ENCODE data around the gene ZHX3. TPM values are rescaled to one million over a fixed set of nuclear protein-coding genes. Genes with fewer than 3 reads are reported as not detected.
A peak's percentile ranks its signal among the peaks of the same experiment; 100 is the strongest.

ZHX3 gene
- total and polyA plus RNA-seq, 2 of the 4 experiments (the other 2 are of a cell fraction) = 25.0 to 28.0 TPM

GRCh38 chr20:41222296-41222695 is 95.2 kb downstream of the ZHX3 start:
- in situ Hi-C loops (cut with MboI; ENCODE audit: low sequenced_read_pairs) (no loop called here), intact Hi-C loops (cut with micrococcal nuclease) (loop anchor here (2.0 kb wide), 1 partner anchor 45 kb away; no protein-coding TSS in a partner anchor), dilution Hi-C loops (cut with HindIII; ENCODE audit: low sequenced_read_pairs, unreplicated experiment) (no loop called here)
- Histone ChIP-seq H3K4me3 (ENCODE audit: insufficient read depth, low read depth, low read length) (no peak overlapping the region), H3K4ac (ENCODE audit: low read depth, low read length) (no peak overlapping the region), H2AFZ (replicated peaks; ENCODE audit: low read length, poor library complexity) (no peak overlapping the region), H3K36me3 (ENCODE audit: control insufficient read depth, insufficient read depth, low read length) (no peaks in the 10 kb centered on the region), H2BK5ac (ENCODE audit: low read depth, low read length, poor library complexity, severe bottlenecking) (no peak overlapping the region), H3K4me2 (ENCODE audit: low read depth, low read length) (peak overlapping the region; percentile 69), H3K27ac (ENCODE audit: insufficient read depth, low read length) (peak overlapping the region; percentile 12; the same call in 1 of the 2 replicates), H3K14ac (replicated peaks; ENCODE audit: low read depth, low read length) (no peak overlapping the region), H3K23ac (ENCODE audit: low read depth, low read length) (no peak overlapping the region), H2BK15ac (ENCODE audit: low read depth, low read length) (no peak overlapping the region), H4K5ac (ENCODE audit: low read depth, low read length) (no peak overlapping the region), H2AK5ac (ENCODE audit: low read depth, low read length) (no peak overlapping the region), H4K91ac (ENCODE audit: insufficient read depth, low read depth, low read length) (no peak overlapping the region), H3K18ac (ENCODE audit: low read depth, low read length) (peak overlapping the region; percentile 54; the same call in 1 of the 2 replicates), H3K56ac (ENCODE audit: extremely low read depth, insufficient read depth, low read length) (no peak overlapping the region), H2BK20ac (ENCODE audit: low read depth, low read length) (no peak overlapping the region), H4K8ac (ENCODE audit: low read depth in 2 of 2, low read length in 2 of 2) (no peak overlapping the region), H3K27me3 (ENCODE audit: control insufficient read depth, insufficient read depth, low read length) (no peaks in the 10 kb centered on the region), H3K9me1 (ENCODE audit: insufficient read depth, low read length) (no peaks in the 10 kb centered on the region; the same call in none of the 2 replicates), H2BK120ac (ENCODE audit: low read depth, low read length) (no peak overlapping the region), H3K79me1 (ENCODE audit: low read depth in 1 of 2, low read length in 2 of 2) (peaks cover 28 to 57% of the 10 kb centered on the region in 2 experiments), H4K20me1 (ENCODE audit: insufficient read depth, low read length) (no peaks in the 10 kb centered on the region; the same call in 1 of the 2 replicates), H3K4me1 (ENCODE audit: control insufficient read depth, insufficient read depth, low read length) (peaks cover 9% of the 10 kb centered on the region), H3K9ac (ENCODE audit: low read depth, low read length) (no peak overlapping the region), H2AK9ac (replicated peaks; ENCODE audit: low read depth, low read length, poor library complexity) (no peak overlapping the region), H3K9me3 (ENCODE audit: control insufficient read depth, insufficient read depth, low read length) (no peaks in the 10 kb centered on the region)
- no peak for TF ChIP-seq MAZ (IDR thresholded peaks at IDR 0.05; ENCODE audit: borderline replicate concordance, low read depth, low read length)
- ATAC-seq (ENCODE audit: low read depth) = peak; percentile 21; the same call in 1 of the 2 replicates
- WGBS, 2 experiments (ENCODE audit: extremely low coverage in 2 of 2, insufficient read length in 1 of 2) = no CpG with 5 or more reads among the region's 1 CpG
- no TSS peak for BruUV-seq (replicated peaks)
- CTCF ChIA-PET = interaction anchor here (0.6 to 1.0 kb wide), 3 partner anchors 10 to 20 kb away, joined by 3 to 7 read pairs (median 3); no protein-coding TSS in a partner anchor
- no peak for DNase-seq
- POLR2A ChIA-PET (ENCODE audit: unreplicated experiment) = interaction anchor here (0.7 kb wide), 1 partner anchor 167 kb away, joined by 3 read pairs; no protein-coding TSS in a partner anchor
